Activated CD4-positive, alpha-beta T cell treated with anti-CD3 and anti-CD28 coated beads for 1 hour (primary cell): Measurements from ENCODE around the gene ADAMTS12.
"Not testable (repeated sequence)": the region's sequence is repeated elsewhere in the genome, so short reads cannot be mapped to it uniquely, and the experiment has no call there.

Source experiments
- DNase-seq: peaks from one replicate; pipeline ENCODE4 v3.0.0-alpha.2; 2020

The ADAMTS12 gene

DNA sequence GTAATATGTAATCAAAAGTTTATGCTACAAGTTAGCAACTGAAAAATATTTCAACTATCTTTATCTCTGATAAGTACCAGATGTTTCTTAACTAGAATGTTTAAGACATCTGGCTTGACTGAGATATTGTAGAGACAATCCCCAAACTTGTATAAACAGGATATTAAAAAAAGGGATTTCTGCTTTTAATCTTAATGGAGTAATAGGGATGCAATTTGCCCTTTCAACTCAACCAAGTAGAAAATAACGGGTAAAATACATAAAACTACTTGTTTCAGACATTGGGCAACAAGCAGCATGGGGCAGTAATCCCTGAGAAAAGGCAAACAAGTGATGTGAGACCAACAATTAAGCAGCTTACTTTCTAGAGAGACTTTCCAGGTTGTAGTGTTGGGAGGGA, 9.4 kb upstream of the ADAMTS12 start:
- DNase-seq: no peak

DNA sequence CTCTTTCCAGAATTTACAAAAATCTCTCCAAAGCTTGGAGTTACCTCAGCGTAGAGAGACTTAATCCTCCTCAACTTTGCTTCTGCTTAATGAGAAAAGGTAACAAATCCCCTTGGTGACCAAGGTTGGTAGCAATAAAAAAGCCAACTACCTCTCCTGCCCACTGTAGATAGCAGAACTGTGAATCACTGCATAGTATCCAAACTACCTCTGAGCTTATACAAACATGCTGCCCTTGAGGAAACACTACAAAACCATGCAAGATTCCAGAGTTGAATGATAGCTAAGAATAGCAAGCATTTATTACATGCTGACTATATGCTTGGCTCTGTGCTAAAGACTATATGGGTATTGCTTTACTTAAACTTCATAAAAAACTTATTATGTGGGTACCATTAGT, 2.8 kb upstream of the ADAMTS12 start:
- no peak for DNase-seq

DNA sequence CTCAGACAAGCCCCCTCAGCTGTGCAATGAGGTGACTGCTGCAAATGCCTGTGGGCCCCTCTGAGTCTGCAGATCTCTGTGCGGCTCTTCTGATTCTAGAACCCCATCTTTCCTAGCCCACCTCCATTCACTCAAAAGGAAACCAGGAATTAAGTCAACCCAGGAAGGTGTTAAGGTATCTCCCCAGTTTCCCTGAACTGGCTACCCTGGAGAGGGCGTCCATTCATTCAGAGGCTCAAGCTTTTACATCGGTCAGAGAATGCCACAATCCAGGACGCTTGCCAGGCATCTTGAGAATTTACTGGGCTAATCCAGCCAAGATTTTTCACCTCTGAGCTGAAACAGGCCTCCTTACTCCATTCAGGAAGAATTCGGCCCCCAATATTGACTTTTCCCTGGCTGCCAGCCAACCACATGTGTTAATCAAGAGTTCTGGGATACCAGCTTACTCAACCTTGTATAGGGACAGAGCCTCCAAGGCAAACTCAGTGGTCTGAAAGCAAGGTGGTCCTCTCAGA, 889 bp upstream of the ADAMTS12 start:
- no peak for DNase-seq

DNA sequence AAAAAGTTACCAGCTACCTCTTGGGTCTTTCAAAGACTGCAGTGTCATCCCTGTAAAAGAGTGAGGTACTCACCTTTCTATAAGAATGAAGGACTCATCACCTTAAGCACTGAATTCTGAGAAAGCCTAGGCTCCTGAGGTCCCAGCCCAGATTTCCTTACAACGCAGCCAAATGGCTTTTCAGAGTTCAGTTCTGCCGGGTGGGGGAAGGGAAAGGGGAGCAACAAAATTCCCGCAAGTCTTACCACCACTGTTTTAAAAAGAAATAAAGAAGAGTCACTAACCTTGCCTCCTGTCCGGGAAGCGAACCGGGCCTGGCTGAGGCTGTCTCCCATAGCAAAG, 373 bp downstream of the ADAMTS12 start:
- DNase-seq: no peak

DNA sequence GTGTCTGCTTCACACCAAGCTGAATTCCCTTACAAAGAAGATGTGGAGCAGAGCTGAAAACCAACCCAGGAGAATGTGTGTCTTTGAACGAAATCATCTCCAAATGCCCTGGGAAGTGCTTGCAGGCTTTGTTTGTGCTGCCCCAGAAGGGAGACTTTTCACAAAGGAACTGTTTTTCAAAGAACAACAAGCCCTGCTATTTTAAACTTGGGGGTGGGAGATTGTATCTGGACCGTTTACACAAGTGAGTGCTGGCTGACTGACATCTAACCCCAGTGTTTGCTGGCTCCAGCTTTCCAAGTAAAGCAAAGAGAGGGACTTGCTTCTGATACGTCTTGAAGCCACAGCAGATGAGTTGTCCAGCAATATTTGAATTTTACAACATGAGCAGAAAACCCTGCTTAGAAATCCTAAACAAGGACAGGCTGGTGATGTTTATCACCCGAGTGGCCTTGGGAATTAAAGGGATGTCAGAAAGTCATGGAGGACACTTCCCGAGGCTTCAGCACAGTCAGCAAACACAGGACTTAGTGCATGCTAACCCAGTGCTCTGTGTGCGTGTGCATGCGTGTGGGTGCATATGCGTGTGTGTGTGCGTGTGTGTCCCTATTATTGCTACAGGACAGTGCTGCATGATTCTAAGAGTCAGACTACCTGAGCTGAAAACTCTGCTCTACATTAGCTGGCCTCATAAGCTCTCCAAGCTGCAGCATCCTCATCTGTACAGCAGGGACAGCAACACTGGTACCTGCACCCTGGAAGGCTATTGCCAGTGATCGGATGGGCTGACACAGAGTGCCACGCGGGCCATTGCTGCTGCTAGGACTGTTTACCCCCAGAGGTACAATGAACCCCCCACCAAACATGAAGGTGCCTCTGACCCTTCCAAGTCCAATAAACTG, 1.4 kb downstream of the ADAMTS12 start:
- DNase-seq: no peak

DNA sequence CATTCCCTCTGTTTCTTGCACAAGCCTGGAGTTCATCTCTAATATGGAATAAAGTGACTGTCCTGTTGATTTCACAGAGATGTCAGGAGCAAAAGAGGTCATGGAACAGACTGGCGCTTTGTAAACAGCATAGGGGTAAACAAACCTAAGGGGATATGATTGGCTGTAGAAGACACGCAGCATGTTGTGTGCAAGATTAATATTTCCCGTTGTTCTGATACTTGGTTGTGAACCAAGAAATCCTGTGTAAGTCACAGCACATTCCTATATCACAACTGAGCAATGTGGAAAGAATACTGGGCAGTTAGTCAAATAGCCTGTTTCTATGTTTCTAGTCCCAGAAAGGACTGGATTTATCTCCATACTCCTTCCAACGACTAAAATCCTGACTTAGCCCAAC, 3.2 kb downstream of the ADAMTS12 start:
- no peak for DNase-seq

DNA sequence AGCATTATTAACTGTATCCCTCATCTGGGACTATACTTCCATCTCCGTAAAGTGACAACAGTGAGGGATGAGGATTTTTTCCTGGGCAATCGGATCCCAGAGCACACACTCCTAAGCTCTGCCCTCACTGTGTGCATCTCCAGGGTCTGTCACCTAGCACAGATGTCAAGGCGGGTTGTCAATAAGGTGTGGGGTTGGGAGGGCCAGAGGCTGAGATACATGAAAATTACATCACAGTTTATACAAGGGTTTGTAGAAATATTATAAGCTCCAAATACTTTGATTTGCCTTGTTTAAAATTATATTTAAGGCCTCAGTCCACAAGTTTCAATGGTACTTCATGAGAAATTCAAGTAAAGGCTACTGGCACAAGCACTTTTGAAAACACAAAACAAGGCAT, 4.5 kb downstream of the ADAMTS12 start:
- DNase-seq: no peak

DNA sequence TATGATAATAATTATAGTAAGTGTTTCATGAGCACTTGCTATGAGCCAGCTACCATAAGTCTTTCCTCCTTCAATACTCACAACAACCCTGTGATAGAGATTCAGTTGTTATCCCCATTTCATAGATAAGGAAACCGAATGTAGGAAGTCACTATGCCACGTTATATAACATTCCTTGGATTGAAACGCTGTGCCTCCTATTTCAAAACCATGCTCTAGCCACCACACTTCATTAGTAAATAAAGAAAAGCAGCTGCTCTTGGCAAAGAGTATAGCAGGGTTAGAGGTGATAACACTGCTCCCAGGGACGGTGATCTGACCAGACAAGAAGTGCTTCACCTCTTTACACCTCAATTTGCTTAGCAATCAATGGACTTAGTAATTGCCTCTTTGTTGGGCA, 5.5 kb downstream of the ADAMTS12 start:
- DNase-seq: no peak

DNA sequence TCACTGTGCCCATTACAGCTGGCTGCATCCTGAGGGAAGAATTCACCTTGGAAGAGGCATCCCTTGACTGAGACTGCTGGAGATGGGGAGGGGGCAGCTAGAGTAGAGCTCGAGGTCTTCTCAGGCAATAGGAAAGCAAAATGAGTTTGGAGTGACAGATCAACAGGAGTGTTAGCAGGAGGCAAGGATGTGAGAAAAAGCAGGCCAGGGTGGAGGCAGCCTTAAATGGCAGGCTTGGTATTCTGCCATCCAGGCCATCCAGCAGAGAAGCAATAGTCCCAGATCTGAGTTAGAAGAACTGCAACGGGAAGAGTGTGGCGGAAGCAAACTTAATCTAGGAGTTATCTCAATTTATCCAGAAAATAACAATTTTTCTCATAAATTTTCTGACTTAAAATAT, 6.1 kb downstream of the ADAMTS12 start:
- no peak for DNase-seq

DNA sequence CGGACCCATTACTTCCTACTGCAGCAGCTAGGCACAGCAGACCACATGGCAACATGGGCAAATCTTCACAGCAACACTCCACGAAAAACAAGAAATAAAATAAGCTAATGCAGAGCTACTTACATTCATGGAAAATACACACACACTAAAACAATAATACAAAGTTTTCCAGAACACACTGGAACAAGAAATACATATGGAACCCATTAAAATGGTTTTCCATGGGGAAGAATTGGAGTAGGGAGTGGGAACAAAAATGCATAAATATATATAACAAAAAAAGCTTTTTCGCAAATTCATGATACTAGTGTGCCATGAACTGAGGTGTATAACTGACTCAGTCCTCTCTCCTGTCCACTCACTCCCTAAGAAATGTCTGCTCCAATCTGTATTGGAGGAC, 8.3 kb downstream of the ADAMTS12 start:
- no peak for DNase-seq

DNA sequence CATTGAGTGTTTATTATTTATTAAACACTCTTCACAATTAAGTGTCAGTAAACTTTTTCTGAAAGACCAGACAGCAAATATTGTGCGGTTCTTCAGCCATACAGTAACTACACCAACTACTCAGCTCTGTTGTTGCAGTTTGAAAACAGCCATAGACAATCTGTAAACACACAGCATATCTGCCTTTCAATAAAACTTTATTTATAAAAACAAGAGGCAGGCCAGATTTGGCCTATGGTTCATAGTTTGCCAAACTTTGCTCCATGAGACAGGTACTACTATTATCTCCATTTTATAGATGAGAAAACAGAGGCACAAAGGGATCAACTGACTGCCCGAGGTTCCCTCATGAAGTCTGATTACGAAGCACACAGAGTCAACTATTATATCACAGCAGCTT, 11.5 kb downstream of the ADAMTS12 start:
- DNase-seq: no peak

DNA sequence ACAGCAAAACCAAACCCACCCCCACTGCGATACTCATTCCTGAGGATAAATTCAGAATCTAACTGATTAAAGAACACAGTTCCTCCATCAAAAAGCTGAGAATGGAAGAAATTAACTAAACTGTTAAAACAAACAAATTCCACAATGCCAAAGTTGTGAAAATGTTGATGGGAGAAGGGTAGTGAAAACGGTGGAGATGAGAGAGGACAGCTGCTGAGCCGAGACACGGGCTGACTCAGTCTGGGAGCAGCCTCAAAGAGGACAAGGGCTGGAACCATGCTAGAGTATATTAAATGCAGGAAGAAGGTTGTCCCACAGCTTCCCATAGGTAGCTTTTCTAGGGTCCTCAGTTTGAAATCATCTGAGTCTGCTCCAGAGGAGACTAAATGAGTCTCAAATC, 14.3 kb downstream of the ADAMTS12 start:
- no peak for DNase-seq

DNA sequence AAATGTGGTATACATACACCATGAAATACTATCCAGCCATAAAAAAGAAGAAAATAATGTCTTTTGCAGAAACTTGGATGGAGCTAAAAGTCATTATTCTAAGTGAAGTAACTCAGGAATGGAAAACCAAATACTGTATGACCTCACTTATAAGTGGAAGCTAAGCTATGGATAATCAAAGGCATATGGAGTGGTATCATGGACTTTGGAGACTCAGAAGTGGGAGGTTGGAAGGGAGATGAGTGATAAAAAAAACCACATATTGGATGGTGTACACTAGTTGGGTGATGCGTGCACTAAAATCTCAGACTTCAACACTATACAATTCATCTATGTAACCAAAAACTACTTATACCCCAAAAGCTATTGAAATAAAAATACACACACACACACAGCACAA, 24.5 kb downstream of the ADAMTS12 start:
- DNase-seq: no peak

DNA sequence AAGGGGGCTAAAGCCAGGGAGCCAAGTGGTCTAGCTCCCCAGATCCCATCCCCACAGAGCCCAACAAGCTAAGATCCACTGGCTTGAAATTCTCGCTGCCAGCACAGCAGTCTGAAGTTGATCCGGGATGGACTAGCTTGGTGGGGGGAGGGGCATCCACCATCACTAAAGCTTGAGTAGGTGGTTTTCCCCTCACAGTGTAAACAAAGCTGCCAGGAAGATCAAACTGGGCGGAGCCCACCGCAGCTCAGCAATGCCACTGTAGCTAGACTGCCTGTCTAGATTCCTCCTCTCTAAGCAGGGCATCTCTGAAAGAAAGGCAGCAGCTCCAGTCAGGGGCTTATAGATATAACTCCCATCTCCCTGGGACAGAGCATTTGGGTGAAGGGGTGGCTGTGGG, 32.6 kb downstream of the ADAMTS12 start:
- DNase-seq: not testable (repeated sequence)

DNA sequence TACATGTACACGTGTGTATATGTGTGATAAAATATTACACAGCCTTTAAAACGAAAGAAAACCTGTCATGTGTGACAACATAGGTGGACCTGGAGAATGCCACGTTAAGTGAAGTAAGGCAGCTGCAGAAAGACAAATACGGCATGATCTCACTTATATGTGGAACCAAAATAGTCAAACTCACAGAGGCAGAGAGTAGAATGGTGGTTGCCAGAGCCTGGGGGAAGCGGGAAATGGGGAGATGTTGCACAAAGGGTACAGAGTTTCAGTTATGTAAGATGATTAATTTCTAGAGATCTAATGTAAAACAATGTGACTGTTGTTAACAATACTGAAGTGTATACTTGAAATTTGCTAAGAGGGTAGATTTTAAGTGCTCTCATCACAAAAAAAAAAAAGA, 34.8 kb downstream of the ADAMTS12 start:
- no peak for DNase-seq

DNA sequence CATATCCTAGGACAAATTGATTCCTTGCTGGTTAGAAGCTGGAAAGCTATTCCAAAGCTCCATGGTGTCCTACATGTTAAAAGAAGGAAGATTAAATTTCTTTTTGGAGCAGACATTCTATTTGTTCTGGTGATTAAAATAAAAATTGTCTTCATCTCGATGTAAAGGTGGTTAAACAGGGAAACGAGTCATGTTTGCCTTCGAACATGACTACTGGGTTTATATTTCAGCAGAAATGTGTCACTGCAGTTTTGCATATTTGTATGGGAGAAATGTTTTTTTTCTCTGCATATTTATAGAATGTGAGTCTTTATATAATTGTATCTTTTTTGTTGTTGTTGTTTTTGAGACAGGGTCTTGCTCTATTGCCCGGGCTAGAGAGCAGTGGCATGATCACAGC, 36.4 kb downstream of the ADAMTS12 start:
- no peak for DNase-seq

DNA sequence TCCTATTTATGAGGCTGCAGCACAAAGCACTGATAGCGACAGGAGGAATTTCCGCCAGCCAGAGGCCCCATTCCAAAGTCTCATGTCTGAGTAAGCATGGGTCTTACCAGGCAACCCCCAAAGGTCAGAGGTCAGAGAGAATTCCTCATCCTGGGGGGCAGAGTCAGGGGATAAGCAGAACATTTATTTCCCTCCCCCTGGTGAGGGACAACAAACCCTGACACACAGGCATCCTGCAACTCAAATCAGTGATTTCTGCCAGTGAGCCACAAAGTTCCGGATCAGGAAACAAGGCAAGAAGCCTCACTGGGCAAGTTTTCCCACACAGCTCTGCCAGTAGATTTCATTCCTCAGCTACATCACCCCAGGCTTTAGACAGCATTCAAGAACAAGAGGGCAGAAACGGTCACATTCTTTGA, 37.0 kb downstream of the ADAMTS12 start:
- no peak for DNase-seq

DNA sequence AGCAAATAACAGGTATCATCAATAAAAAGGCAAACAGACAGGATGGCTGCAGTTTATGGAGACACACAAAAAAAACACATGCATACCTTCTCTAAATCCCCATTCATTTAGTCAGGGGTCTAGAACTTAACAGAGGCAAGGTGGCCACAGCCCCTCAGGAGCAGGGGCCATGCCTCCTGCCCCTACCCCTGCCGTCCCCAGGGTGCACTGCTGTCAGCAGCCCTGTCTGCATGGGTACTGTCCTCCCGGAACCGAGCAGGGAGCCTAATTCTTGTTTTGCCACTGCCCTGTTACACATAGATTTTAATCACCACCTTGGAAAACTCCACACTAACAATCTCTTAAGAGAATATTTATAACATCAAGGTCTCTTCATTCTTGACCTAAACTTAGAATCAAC, 39.0 kb downstream of the ADAMTS12 start:
- no peak for DNase-seq

DNA sequence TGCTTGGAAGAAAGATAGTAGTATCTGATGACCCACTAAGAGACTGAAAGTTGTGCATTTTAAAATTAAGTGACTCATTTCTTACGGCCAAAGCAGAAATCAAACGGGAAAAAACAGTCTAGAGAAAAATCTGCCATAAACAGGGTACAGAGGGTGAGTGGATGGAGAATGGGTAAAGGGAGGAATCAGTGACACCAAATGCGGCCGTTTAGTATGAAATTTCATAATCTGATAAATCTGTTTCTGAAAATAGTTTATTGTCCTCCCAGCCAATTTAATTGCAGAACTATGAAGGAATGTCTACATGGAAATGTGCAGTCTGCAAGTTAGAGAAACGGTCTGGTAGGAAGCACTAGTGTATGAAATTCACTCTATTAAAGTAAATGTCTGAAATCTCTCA, 39.5 kb downstream of the ADAMTS12 start:
- DNase-seq: no peak

DNA sequence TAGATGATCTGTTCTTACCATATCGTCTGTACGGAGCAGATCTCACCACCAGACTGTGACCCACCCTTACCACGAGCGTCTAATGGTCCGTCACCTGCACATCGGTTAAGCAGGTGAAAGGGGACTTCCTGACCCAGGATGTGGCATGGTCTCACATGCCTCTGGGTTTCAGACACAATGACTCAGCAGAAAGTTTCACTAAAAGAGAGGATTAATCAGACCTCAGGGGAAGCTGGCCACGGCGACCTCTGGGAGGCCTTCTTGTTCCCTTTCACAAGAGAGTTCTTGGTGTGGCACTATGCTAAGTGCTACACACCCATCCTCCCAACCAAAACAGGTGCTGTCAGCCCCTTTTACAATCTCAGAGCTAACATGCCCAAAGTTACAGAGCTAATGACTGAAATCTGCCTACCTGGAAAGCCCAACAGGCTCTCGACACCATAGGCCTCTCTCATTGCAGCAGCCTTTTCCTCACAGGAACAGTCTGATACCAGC, 41.6 kb downstream of the ADAMTS12 start:
- no peak for DNase-seq

DNA sequence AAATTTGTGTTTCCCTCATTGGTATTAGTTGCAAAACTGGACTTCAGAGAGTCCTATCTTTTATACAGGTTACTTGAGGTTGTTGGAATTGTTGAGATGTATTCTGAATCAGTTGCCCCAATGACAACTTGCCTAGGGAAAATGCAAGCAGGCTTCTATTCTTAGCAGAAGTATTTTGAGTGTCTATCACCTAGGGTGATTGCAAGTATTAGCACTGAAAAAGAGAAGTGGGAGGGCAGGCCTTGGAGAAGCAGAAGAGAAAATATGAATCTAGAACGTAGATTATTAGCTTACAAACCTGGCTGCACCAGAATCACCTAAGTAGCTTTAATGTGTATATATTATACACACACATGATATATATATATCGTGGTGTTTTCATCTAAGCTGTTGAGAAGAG, 43.2 kb downstream of the ADAMTS12 start:
- no peak for DNase-seq

DNA sequence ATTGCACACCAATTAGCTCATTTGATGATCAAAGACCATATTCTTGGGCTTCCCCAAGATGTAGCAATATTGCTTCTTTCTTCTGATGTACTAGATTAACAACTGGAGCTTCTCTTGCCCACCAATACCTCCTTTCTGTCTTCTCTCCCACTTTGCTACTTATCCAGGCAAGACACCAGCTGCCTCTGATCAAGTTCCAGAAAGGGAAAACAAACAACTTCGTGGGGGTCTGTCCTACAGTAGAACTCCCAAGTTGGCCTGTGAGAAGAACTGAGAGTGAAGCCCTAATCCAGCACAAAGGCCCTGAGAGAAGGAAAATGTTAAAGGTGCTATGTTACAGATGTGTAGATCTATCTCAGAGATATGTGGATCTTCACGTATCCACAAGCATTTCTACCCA, 44.9 kb downstream of the ADAMTS12 start:
- no peak for DNase-seq

DNA sequence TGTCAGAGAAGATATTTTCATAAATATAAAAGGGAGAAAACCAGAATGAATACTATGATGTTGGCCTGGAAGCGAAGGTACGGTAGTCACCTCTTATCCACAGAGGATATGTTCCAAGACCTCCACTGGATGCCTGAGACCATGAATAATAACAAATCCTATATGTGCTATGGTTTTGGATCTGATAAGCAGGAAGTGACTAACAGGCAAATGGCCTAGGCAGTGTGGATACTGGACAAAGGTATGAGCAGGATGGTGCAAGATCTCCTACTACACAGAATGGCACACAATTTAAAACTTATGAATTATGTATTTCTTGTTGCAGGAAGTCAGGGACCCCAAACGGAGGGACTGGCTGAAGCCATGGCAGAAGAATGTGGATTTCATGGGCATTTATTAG, 48.2 kb downstream of the ADAMTS12 start:
- no peak for DNase-seq

DNA sequence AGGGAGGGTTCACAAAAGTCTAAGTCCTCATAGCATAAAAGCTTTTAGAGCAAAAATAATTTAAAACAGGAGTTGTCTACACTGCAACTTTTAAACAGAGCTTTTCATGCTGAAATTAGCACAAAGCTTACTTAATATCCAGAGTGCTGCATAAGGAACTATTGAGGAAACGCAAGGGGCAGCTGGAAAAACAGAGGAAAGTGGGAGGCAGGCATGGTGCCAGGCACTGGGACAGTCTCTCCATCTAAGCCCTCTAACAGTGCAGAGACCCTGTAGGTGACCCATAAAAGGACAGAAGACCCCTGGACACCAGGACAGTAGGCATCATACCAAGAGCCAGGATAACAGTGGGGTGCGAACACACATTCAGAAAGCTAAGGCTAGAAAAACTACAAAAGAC, 49.3 kb downstream of the ADAMTS12 start:
- DNase-seq: no peak

DNA sequence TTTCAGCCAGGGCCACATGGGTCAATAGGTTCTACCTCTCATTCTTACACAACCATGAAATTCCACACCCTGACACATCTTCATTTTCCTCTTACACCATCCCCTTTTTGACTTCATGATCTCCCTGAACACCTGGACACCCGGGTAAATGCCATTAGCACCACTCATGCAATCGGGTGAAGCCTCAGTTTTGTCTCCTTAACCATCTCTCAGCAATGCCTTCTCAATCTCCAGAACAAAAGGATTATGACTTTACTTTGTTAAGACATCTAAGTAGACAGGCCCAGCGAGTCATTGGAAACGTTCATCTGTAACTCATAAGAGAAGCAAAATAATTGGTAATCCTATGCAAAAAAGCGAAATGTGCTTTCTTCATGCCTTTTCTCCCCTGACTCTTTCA, 49.9 kb downstream of the ADAMTS12 start:
- DNase-seq: no peak
